ENCODE data around the gene TAF4B. TPM values are rescaled to one million over a fixed set of nuclear protein-coding genes. Genes with fewer than 3 reads are reported as not detected.

TAF4B gene
- total RNA-seq, 4 donors from 2014 or later: 5.2 to 14.1 (median 8.1) TPM

GRCh38 chr18:26406854-26407517 is 180.7 kb downstream of the TAF4B start:
- no peak overlapping the region for H3K4me3 ChIP-seq
- TF ChIP-seq POLR2AphosphoS5 (IDR thresholded peaks at IDR 0.05) (no peak), POLR2A (IDR thresholded peaks at IDR 0.05; ENCODE audit: low read depth) (no peak), EP300 (IDR thresholded peaks at IDR 0.05) (no peak)
- TF ChIP-seq, protein P1, sequence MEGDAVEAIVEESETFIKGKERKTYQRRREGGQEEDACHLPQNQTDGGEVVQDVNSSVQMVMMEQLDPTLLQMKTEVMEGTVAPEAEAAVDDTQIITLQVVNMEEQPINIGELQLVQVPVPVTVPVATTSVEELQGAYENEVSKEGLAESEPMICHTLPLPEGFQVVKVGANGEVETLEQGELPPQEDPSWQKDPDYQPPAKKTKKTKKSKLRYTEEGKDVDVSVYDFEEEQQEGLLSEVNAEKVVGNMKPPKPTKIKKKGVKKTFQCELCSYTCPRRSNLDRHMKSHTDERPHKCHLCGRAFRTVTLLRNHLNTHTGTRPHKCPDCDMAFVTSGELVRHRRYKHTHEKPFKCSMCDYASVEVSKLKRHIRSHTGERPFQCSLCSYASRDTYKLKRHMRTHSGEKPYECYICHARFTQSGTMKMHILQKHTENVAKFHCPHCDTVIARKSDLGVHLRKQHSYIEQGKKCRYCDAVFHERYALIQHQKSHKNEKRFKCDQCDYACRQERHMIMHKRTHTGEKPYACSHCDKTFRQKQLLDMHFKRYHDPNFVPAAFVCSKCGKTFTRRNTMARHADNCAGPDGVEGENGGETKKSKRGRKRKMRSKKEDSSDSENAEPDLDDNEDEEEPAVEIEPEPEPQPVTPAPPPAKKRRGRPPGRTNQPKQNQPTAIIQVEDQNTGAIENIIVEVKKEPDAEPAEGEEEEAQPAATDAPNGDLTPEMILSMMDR (IDR thresholded peaks at IDR 0.05): no peak
- no peak for DNase-seq (ENCODE audit: extremely low spot score)
- no peak overlapping the region for H3K27ac ChIP-seq (replicated peaks in 1 of 4)
- WGBS: 83% methylated on average over 15 of the region's 15 CpGs
- H3K36me3 ChIP-seq: no peaks in the 10 kb centered on the region
- H3K27me3 ChIP-seq: no peaks in the 10 kb centered on the region
- no peaks in the 10 kb centered on the region for H3K9me3 ChIP-seq
- H3K4me1 ChIP-seq: no peaks in the 10 kb centered on the region
- intact Hi-C loops (cut with DNase I): no loop called here

GRCh38 chr18:26407736-26408601 is 181.7 kb downstream of the TAF4B start:
- intact Hi-C loops (cut with DNase I): no loop called here
- WGBS: 89% methylated on average over 13 of the region's 16 CpGs

DNA sequence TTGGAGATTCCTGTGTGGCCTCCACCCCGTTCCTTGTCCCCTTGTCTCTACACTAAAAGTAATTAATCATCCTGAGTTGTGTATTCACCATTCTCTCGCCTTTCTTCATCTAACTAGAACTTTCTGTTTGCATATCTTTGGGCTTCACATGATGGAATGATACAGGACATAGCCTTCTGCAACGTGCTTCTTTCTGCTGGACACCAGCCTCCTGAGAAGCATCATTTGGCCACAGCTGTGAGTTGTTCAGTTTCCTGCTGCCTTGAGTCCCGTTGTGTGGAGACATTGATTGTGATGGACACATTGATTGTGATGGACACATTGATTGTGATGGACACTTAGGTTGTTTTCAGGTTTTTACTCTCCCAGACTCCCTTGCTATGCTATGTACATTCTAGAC is 182.8 kb downstream of the TAF4B start:
- no peak for TF ChIP-seq POLR2A (IDR thresholded peaks at IDR 0.05; ENCODE audit: low read depth)
- TF ChIP-seq, protein P1 (IDR thresholded peaks at IDR 0.05): no peak
- no peak for TF ChIP-seq EP300 (IDR thresholded peaks at IDR 0.05)
- no peak for TF ChIP-seq POLR2AphosphoS5 (IDR thresholded peaks at IDR 0.05)
- no peak overlapping the region for H3K4me3 ChIP-seq
- no peak overlapping the region for H3K27ac ChIP-seq (replicated peaks in 1 of 4)
- DNase-seq (ENCODE audit: extremely low spot score): no peak
- WGBS: 72% methylated on average over 4 of the region's 4 CpGs
- intact Hi-C loops (cut with DNase I): no loop called here
- no peaks in the 10 kb centered on the region for H3K36me3 ChIP-seq
- no peaks in the 10 kb centered on the region for H3K4me1 ChIP-seq
- H3K9me3 ChIP-seq: no peaks in the 10 kb centered on the region
- no peaks in the 10 kb centered on the region for H3K27me3 ChIP-seq

More at GRCh38 chr18:26407736-26408601, 181.7 kb downstream of the TAF4B start:
- DNase-seq (ENCODE audit: extremely low spot score): no peak
- Histone ChIP-seq H3K27me3 (no peaks in the 10 kb centered on the region), H3K9me3 (no peaks in the 10 kb centered on the region), H3K4me3 (no peak overlapping the region), H3K27ac (replicated peaks in 1 of 4) (no peak overlapping the region), H3K4me1 (no peaks in the 10 kb centered on the region), H3K36me3 (no peaks in the 10 kb centered on the region)
- TF ChIP-seq POLR2A (IDR thresholded peaks at IDR 0.05; ENCODE audit: low read depth) (no peak), EP300 (IDR thresholded peaks at IDR 0.05) (no peak), POLR2AphosphoS5 (IDR thresholded peaks at IDR 0.05) (no peak)
- TF ChIP-seq, protein P1 (IDR thresholded peaks at IDR 0.05): no peak

- intact Hi-C loops (cut with DNase I): no loop called here
- Histone ChIP-seq H3K4me3 (no peak overlapping the region), H3K27ac (replicated peaks in 1 of 4) (no peak overlapping the region), H3K36me3 (no peaks in the 10 kb centered on the region), H3K4me1 (no peaks in the 10 kb centered on the region), H3K27me3 (no peaks in the 10 kb centered on the region), H3K9me3 (no peaks in the 10 kb centered on the region)
- 47% methylated on average over 4 of the region's 4 CpGs for WGBS
- TF ChIP-seq, protein P1 (IDR thresholded peaks at IDR 0.05): no peak
- TF ChIP-seq EP300 (IDR thresholded peaks at IDR 0.05) (no peak), POLR2AphosphoS5 (IDR thresholded peaks at IDR 0.05) (no peak), POLR2A (IDR thresholded peaks at IDR 0.05; ENCODE audit: low read depth) (no peak)
- DNase-seq (ENCODE audit: extremely low spot score): no peak
Measured at GRCh38 chr18:26414901-26415440, 188.7 kb downstream of the TAF4B start.
